Measurements from ENCODE around the gene ADAM33.

The ADAM33 gene

DNA sequence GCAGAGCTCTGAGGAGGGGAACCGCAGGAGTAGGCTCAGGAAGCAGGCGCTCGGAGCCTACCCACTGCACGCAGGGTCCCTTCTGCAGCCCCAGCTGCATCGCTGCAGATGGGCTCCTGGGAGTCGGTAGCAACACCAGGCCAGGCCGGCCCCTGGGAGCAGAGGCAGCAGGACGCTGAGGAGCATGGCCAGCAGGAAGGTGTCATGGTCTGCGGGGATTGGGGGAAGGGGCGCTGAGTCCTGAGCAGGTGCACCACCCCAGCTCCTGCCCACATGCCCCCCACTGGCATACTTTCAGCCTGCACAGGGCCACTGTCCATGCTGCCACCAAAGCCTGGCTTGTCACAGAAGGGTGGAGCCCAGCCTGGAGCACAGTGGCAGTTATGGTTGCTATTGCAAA, 10.9 kb downstream of the ADAM33 start:
- DNase-seq (ENCODE audit: low read depth in 1 of 2, low spot score in 1 of 2), result no peak

- DNase-seq (ENCODE audit: low read depth in 1 of 2, low spot score in 1 of 2), result no peak
Observed at GRCh38 chr20:3670511-3670910, 11.3 kb downstream of the ADAM33 start.

GRCh38 chr20:3669710-3670367, 12.0 kb downstream of the ADAM33 start:
- DNase-seq (ENCODE audit: low read depth in 1 of 2, low spot score in 1 of 2), result no peak

- no peak for DNase-seq (ENCODE audit: low read depth in 1 of 2, low spot score in 1 of 2)
Observed at GRCh38 chr20:3667434-3668037, 14.3 kb downstream of the ADAM33 start.

GRCh38 chr20:3663858-3664257, 18.0 kb downstream of the ADAM33 start:
- DNase-seq (ENCODE audit: low read depth in 1 of 2, low spot score in 1 of 2), result no peak

- no peak for DNase-seq (ENCODE audit: low read depth in 1 of 2, low spot score in 1 of 2)
Observed at GRCh38 chr20:3663031-3663701, 18.6 kb downstream of the ADAM33 start, which contains the start of gene GFRA4. GFRA4 (minus strand) TSS chr20:3663399; CDS start chr20:3663399, 0 bp downstream.

DNA sequence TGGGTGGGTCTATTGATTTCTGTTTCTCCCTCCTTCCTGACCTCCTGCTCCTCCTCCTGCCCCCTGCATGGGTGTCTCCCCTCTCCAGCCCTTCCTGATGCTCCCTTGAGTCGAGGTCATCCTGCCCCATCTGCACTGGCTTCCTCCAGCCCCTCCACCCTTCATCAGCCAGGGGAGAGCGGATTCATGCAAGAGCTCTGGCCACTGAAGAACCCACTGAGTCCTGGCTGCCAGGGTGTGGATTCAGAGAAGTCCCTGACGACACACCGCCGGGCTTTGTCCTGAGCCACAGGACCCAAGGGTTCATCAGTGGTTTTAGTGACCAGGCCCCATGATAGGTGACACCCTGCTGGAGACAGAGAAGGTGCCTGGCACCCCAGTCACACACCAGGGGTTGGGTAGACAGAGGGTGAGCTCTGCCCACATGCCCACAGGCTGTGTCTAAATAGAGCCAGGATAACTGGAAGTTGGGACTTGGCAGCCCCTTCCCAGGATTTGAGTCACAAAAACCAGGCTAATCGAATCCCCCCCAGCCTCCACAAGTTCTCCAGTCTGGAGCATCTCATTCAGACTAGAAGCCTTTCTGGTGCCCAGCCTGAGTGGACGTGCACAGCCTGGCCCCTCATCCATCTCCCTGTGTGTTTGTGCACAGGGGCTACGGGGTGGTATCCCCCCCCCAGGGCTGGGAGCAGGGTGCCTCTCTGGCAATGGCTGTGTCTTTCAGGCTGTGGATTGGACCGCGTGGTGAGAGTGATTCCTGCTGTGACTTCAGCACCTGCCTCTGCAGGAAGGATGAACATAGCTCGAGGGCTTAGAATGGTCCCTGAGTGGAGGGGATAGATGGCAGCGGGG, 19.8 kb downstream of the ADAM33 start:
- no peak for DNase-seq (ENCODE audit: low read depth in 1 of 2, low spot score in 1 of 2)

DNA sequence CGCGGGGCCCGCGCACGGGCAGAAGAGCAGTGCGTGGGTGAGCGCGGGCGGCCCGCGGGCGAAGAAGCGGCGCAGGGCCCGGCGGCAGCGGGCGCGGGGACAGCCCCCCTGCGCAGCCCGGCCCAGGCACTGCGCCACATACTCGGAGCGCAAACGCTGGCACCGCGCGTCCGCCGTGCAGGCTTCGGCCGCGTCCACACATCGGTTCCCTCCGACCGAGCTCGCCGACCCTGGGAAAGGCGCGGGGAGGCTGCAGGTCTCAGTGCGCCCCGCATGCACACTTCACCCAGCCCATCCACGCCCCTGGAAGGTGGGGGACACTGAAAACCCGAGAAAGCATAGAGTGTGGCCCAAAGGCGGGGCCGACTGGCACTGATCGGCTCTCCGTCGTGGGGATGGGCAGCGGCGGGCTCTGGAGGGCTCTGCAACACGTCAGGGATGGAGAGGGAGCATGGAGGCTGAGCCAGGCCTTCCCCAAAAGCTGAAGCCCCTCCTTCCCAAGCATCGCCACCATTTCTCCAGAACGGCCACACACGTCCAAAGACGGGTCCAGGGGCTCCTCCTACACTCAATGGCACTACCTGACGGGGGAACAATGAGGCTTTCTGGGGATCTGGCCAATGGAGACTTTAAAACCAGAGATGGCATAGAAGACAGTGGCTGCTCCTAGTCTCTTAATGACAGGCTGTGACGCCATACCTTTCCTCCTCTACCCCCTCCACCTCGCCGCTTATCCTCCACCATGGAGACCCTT, 20.6 kb downstream of the ADAM33 start:
- DNase-seq (ENCODE audit: low read depth in 1 of 2, low spot score in 1 of 2), result no peak

DNA sequence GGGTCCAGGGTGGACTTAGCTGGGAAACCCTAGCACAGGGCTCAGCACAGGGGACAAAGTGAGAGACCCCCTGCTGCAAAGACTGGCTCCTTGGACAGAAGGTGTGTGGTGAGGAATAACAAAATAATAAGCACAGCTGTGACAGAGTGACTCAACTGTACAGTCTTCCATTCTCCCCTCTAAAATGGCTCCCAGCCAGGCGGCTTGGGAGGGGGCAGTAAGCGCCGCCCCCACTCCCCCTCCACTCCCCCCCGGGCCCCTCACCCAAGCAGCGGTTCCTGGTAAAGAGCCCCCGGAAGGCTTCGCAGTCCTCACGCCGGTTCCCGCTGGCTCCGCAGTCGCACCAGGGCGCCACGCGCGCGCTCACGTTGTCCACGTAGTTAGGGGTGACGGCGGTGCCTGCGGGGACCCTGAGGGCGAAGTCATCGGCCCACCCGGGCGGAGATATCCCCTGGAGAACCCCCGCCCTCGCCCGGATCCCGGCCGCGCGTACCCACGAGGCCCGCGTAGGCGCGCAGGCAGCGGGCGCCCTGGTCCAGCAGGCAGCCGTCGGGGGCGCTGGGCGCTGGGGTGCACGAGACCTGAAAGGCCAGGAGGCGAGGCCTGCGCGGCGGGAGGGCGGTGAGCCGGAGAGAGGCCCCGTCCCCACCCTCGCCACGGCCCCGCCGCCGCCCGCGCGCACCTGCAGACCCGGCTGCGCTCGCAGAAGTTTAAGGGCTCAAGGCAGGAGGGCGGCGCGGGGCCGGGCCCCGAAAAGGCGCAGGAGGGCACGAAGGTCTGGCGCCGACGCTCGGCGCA, 21.3 kb downstream of the ADAM33 start:
- no peak for DNase-seq (ENCODE audit: low read depth in 1 of 2, low spot score in 1 of 2)

GRCh38 chr20:3659492-3660261, 22.1 kb downstream of the ADAM33 start:
- no peak for DNase-seq (ENCODE audit: low read depth in 1 of 2, low spot score in 1 of 2)

DNA sequence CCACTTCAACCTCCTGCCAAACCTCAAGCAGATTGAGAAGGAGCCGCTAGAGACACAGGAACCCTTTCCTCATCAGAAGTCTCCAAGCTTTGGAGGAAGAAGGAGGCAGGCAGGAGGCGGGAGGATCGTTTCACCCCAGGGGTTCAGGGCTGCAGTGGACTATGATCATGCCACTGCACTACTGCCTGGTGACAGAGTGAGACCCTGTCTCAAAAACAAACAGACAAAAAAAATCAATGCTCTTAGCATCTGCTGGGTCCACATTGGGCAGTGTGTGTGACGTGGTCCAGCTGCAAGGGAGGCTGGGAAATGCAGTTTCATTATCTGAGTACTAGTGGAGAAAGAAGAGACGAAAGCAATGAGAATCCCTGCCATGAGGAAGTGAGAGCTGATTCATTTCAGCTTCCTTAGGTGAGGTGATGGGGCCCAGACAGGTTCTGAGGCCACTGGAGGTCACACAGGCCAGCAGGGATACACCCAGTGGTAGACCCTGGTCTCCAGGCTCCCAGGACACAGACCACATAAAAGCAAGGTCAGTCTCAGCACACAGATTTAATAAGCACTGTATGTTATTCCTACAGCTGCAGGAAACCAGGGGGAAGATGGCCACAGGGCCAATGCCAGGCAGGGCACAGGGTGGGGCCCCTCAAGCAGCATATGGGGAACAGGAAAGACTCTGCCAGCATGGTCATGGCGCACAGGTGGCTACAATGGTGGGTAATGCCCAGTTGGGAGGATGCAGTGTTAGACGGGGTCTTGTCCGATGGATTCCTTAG, 22.9 kb downstream of the ADAM33 start:
- DNase-seq (ENCODE audit: low read depth in 1 of 2, low spot score in 1 of 2), result no peak

DNA sequence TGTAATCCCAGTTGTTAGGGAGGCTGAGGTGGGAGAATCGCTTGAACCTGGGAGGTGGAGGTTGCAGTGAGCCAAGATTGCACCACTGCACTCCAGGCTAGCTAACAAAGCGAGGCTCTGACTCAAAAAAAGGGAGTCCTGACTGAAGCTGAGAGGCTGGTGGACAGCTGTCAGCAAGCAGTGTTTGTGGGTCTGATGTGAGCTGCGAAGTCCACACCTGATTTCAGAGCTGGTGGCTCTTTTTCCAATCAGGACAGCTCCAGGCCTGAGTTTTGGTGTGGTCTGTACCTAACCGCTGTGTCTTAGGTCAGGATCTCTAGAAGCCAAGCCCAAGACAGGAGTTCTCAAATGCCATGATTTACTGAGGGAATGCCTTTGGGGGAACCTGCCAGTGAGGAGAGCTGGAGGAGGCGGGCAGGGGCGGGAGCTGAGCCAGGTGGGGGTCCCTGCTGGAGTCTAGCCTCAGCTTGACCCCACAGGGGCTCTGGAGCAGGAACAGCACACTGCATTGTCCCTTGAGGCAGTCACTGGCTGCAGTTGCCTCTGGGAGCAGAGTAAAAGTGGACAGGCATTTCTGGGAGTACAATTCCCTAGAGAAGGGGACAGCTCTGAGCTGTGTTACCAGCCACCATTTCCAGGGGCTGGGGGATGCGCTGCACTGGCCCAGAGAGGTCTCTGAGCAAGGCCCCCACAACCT, 23.6 kb downstream of the ADAM33 start:
- DNase-seq (ENCODE audit: low read depth in 1 of 2, low spot score in 1 of 2), result no peak

GRCh38 chr20:3655131-3655405, 26.7 kb downstream of the ADAM33 start:
- no peak for DNase-seq (ENCODE audit: low read depth in 1 of 2, low spot score in 1 of 2)

DNA sequence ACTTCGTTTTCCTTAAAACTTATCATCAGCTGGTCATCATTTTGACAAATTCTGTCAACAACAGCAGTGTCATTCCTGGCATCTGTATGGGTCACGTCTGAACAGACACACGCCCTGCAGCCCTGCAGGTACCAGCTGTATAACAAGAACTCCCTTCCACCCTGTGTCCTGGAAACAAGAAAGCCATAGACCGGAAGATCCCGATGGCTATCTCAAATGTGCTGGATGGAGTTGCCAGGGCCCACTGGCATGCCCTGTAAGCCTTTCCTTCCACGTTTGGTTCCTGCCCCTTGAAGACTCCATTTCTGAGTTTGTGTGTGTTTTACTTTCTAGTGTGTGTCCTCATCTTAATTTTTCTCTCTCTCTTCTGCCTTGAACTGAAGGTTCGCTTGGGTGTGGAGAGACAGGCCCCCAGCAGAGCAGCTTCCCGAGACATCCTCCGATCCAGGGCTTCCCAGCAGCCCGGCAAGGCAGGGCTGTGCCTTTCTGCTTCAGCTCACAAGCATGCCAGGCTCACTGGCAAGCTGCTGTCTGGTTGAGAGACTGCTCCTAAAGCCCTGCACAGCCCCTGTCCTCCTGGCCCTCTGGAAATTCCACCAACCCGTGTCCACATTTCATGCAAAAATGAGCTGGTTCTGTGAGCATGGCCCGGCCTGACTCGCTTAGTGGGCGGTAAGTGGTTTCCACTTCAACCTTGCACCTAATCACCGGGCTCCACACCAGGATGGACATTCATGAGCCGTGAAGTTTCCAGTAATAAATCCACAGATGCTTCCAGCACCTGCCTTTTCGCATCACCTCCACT, 27.3 kb downstream of the ADAM33 start:
- DNase-seq (ENCODE audit: low read depth in 1 of 2, low spot score in 1 of 2), result no peak

DNA sequence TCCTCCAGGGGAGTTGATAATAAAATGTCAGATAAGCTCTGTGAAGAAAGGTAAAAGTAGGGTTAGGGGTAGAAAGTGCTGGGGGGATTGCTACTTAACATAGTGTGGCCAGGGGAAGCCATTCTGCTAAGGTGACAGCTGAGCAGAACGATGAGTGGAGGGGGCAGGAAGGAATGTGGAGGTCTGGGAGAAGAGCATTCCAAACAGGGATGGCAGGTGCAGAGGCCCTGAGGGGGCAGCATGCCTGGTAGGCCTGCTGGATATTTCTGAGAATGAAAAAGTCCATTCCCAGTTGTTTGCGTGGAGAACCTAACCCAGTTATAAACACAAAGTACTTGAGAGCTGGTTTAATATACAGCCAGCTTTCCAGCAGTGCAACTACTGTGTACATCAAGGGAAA, 27.9 kb downstream of the ADAM33 start:
- DNase-seq (ENCODE audit: low read depth in 1 of 2, low spot score in 1 of 2), result no peak

DNA sequence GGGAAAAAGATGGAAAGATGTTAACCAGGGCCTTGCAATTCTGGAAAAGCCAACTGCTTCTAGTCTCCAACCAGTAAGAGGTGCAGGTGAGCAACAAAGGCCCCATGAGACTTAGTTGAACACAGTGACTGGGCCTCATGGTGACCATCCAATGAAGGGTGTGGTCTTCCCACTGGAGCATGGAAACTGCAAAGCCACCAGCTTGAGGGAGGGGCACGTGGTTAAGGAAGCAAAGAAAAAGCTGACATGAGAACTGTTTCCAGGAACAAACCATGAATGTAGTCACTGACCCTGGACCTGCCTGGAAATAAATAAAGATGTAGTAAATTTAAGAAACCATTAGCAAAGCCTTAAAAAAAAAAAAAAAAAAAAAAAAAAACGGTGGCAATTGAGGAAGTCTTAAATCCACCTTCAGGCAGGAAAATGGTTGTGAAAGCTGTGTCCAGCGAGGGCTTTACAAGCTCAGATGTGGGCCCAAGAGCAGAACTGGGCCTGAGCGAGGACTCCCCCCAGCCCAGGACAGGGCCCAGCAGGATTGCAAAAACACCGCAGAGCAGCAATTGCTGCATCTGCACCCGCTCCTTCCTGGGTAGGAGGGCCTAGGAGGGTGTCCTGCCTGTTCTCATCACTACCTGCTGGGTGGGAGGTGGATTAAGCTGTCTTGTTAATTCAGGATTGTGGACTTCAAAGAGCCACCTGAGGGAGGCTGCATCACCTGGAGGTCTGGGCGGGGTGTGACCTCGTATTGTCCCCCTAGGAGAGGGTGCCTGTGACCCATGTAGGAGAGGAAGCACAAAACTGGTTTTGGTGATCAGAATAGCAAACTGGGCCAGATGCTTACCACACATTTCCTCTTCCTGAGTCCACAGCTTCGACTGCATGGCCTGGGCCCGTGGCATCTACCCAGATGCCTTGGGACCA, 28.9 kb downstream of the ADAM33 start:
- DNase-seq (ENCODE audit: low read depth in 1 of 2, low spot score in 1 of 2), result no peak

All from activated T-helper 1 cell treated with anti-CD3 and anti-CD28 coated beads, Interleukin-2, amount 50 U/mL, for 16 hours (primary cell).